GM23338 (cell line): ENCODE data around the gene CA12. TPM values are rescaled to one million over a fixed set of nuclear protein-coding genes. Genes with fewer than 3 reads are reported as not detected.

Experiments used
- ATAC-seq: fragments of 200-7000 bp; cut with Tn5 transposase; 3 replicates; pipeline ENCODE4 v1.9.1; 2020
- DNase-seq: peaks from one replicate; pipeline ENCODE4 v3.0.0-alpha.2; 2015; ENCODE audit warnings: low spot score
- H2AFZ ChIP-seq: fragments of 200-600 bp; sonication (generic); 2 replicates; pipeline ENCODE4 v1.8.0; 2016; ENCODE audit warnings: antibody characterized with exemption, mild to moderate bottlenecking, moderate library complexity
- H3F3A ChIP-seq: fragments of 200-600 bp; sonication (generic); replicated peaks from 2 replicates; pipeline ENCODE4 v1.8.0; 2017; ENCODE audit warnings: antibody characterized with exemption, mixed run types, low read depth
- H3K27ac ChIP-seq: fragments of 200-600 bp; sonication (generic); 2 replicates; pipeline ENCODE4 v1.6.1; 2016; ENCODE audit warnings: low read depth
- H3K27me3 ChIP-seq: fragments of 200-600 bp; sonication (generic); 2 replicates; pipeline ENCODE4 v1.8.0; 2016; ENCODE audit warnings: mild to moderate bottlenecking, mixed run types, moderate library complexity; ENCODE audit not compliant: insufficient read depth
- H3K36me3 ChIP-seq: fragments of 200-600 bp; sonication (generic); 2 replicates; pipeline ENCODE4 v1.8.0; 2016; ENCODE audit warnings: mild to moderate bottlenecking; ENCODE audit not compliant: insufficient read depth
- H3K4me1 ChIP-seq: fragments of 200-600 bp; sonication (generic); 2 replicates; pipeline ENCODE4 v1.8.0; 2016; ENCODE audit warnings: mild to moderate bottlenecking, moderate library complexity; ENCODE audit not compliant: insufficient read depth
- H3K4me2 ChIP-seq: fragments of 200-600 bp; sonication (generic); 2 replicates; pipeline ENCODE4 v1.7.1; 2017; ENCODE audit warnings: mixed run types
- H3K4me3 ChIP-seq: fragments of 200-600 bp; sonication (generic); 2 replicates; pipeline ENCODE4 v1.6.1; 2016; ENCODE audit warnings: mixed run types
- H3K79me2 ChIP-seq: fragments of 200-600 bp; sonication (generic); replicated peaks from 2 replicates; pipeline ENCODE4 v1.8.0; 2017; ENCODE audit warnings: mild to moderate bottlenecking; ENCODE audit not compliant: insufficient read depth
- H3K9me2 ChIP-seq: fragments of 200-600 bp; sonication (generic); 2 replicates; pipeline ENCODE4 v1.8.0; 2017; ENCODE audit not compliant: insufficient read depth
- H4K20me1 ChIP-seq: fragments of 200-600 bp; sonication (generic); replicated peaks from 2 replicates; pipeline ENCODE4 v1.8.0; 2017; ENCODE audit warnings: mild to moderate bottlenecking; ENCODE audit not compliant: insufficient read depth
- H3K27ac Mint-ChIP-seq: 2 replicates; pipeline ENCODE4 v1.8.0; 2020; ENCODE audit warnings: inconsistent platforms, mild to moderate bottlenecking, moderate library complexity, mixed read lengths
- H3K27me3 Mint-ChIP-seq: 3 replicates; pipeline ENCODE4 v1.8.0; 2022; ENCODE audit warnings: low read depth, mild to moderate bottlenecking, moderate library complexity, mixed read lengths, inconsistent platforms; ENCODE audit not compliant: insufficient read depth, poor library complexity
- H3K36me3 Mint-ChIP-seq: 3 replicates; pipeline ENCODE4 v1.8.0; 2021; ENCODE audit warnings: low read depth, mild to moderate bottlenecking, inconsistent platforms, moderate library complexity, mixed read lengths
- H3K4me1 Mint-ChIP-seq: 3 replicates; pipeline ENCODE4 v1.8.0; 2020; ENCODE audit warnings: mild to moderate bottlenecking, inconsistent platforms, mixed read lengths
- H3K4me3 Mint-ChIP-seq: 3 replicates; pipeline ENCODE4 v1.8.0; 2021; ENCODE audit warnings: moderate library complexity, mild to moderate bottlenecking, inconsistent platforms, mixed read lengths
- H3K9me3 Mint-ChIP-seq: 3 replicates; pipeline ENCODE4 v1.8.0; 2020; ENCODE audit warnings: moderate library complexity, mild to moderate bottlenecking, inconsistent platforms, mixed read lengths
- CREB1 ChIP-seq: fragments of 250-450 bp; sonication (Bioruptor Pico); IDR thresholded peaks from 2 replicates; pipeline ENCODE4 v1.5.0; 2020; ENCODE audit warnings: low read depth, mild to moderate bottlenecking, moderate library complexity
- EZH2 ChIP-seq: fragments of 200-600 bp; sonication (generic); IDR thresholded peaks from one replicate; pipeline ENCODE4 v1.8.0; 2017; ENCODE audit warnings: antibody characterized with exemption, mild to moderate bottlenecking, low read depth; ENCODE audit not compliant: unreplicated experiment
- EZH2phosphoT487 ChIP-seq: fragments of 200-600 bp; sonication (generic); IDR thresholded peaks from one replicate; pipeline ENCODE4 v1.8.1; 2018; ENCODE audit warnings: antibody characterized with exemption; ENCODE audit not compliant: unreplicated experiment
- POLR2AphosphoS5 ChIP-seq: IDR thresholded peaks from 2 replicates; pipeline ENCODE4 v1.6.1; 2016; ENCODE audit warnings: antibody characterized with exemption, low read depth
- STAT1 ChIP-seq: IDR thresholded peaks from one replicate; pipeline ENCODE4 v1.6.1; 2016; ENCODE audit warnings: antibody characterized with exemption; ENCODE audit not compliant: unreplicated experiment
- ZNF114 ChIP-seq: fragments of 250-450 bp; sonication (Bioruptor Pico); IDR thresholded peaks from 2 replicates; pipeline ENCODE4 v1.5.0; 2020; ENCODE audit warnings: mild to moderate bottlenecking, moderate library complexity
- ZNF331 ChIP-seq: fragments of 250-450 bp; sonication (Bioruptor Pico); IDR thresholded peaks from 2 replicates; pipeline ENCODE4 v1.5.0; 2020; ENCODE audit warnings: low read depth, mild to moderate bottlenecking, moderate library complexity
- polyA plus RNA-seq: library from polyadenylated mRNA; unstranded; fragments of >200 nt; fragmentation: Nextera tagmentation; extraction: Ambion mirVana; gene quantifications from 2 replicates; pipeline ENCODE4 v1.2.1, GENCODE V29; 2016
- total RNA-seq: library from RNA; depleted of rRNA; stranded (reverse); fragments of >200 nt; shearing (Covaris generic); gene quantifications from 2 replicates; pipeline ENCODE4 v1.2.3, GENCODE V29; 2014
- TF ChIP-seq, protein P1 (sequence below): fragments of 250-450 bp; sonication (Bioruptor Pico); IDR thresholded peaks from 2 replicates; pipeline ENCODE4 v1.5.0; 2020; ENCODE audit warnings: mild to moderate bottlenecking, moderate library complexity

The CA12 gene
- total and polyA plus RNA-seq, 2 experiments from 2014 or later = 2.9 to 5.2 TPM

DNA sequence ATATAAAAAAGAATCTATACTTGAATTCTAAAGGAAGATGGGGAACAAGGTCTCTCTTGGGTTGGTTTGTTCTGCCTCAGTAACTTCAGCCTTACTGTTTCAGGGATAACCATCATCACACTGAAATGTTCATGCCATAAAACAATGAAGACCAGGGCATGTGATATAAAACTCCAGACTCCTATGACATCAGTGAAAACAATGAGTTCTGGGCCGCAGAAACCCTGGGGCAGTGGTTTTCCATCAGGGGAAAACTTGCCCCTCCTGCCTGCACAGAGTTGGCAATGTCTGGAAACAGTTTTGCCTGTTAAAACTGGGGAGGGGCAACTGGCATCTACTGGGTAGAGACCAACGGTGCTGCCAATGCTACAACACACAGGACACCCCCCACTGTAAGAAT is 46.8 kb downstream of the CA12 start:
- Mint-ChIP-seq H3K36me3 (no peaks in the 10 kb centered on the region; the same call in 2 of the 3 replicates), H3K4me3 (no peak overlapping the region), H3K27ac (no peak overlapping the region), H3K27me3 (no peaks in the 10 kb centered on the region), H3K4me1 (peaks cover 16% of the 10 kb centered on the region), H3K9me3 (no peaks in the 10 kb centered on the region)
- ATAC-seq (no peak), DNase-seq (no peak)
- Histone ChIP-seq H3K4me3 (no peak overlapping the region), H3K9me2 (0 out of 2 replicates have a peak, but pooled peaks cover 8% of the 10 kb centered on the region), H3K4me1 (peaks cover 9% of the 10 kb centered on the region), H4K20me1 (no peaks in the 10 kb centered on the region), H3K27me3 (no peaks in the 10 kb centered on the region), H2AFZ (no peak overlapping the region), H3K79me2 (no peaks in the 10 kb centered on the region), H3K36me3 (no peaks in the 10 kb centered on the region), H3K27ac (no peak overlapping the region), H3K4me2 (no peak overlapping the region), H3F3A (no peaks in the 10 kb centered on the region)
- TF ChIP-seq, protein P1, sequence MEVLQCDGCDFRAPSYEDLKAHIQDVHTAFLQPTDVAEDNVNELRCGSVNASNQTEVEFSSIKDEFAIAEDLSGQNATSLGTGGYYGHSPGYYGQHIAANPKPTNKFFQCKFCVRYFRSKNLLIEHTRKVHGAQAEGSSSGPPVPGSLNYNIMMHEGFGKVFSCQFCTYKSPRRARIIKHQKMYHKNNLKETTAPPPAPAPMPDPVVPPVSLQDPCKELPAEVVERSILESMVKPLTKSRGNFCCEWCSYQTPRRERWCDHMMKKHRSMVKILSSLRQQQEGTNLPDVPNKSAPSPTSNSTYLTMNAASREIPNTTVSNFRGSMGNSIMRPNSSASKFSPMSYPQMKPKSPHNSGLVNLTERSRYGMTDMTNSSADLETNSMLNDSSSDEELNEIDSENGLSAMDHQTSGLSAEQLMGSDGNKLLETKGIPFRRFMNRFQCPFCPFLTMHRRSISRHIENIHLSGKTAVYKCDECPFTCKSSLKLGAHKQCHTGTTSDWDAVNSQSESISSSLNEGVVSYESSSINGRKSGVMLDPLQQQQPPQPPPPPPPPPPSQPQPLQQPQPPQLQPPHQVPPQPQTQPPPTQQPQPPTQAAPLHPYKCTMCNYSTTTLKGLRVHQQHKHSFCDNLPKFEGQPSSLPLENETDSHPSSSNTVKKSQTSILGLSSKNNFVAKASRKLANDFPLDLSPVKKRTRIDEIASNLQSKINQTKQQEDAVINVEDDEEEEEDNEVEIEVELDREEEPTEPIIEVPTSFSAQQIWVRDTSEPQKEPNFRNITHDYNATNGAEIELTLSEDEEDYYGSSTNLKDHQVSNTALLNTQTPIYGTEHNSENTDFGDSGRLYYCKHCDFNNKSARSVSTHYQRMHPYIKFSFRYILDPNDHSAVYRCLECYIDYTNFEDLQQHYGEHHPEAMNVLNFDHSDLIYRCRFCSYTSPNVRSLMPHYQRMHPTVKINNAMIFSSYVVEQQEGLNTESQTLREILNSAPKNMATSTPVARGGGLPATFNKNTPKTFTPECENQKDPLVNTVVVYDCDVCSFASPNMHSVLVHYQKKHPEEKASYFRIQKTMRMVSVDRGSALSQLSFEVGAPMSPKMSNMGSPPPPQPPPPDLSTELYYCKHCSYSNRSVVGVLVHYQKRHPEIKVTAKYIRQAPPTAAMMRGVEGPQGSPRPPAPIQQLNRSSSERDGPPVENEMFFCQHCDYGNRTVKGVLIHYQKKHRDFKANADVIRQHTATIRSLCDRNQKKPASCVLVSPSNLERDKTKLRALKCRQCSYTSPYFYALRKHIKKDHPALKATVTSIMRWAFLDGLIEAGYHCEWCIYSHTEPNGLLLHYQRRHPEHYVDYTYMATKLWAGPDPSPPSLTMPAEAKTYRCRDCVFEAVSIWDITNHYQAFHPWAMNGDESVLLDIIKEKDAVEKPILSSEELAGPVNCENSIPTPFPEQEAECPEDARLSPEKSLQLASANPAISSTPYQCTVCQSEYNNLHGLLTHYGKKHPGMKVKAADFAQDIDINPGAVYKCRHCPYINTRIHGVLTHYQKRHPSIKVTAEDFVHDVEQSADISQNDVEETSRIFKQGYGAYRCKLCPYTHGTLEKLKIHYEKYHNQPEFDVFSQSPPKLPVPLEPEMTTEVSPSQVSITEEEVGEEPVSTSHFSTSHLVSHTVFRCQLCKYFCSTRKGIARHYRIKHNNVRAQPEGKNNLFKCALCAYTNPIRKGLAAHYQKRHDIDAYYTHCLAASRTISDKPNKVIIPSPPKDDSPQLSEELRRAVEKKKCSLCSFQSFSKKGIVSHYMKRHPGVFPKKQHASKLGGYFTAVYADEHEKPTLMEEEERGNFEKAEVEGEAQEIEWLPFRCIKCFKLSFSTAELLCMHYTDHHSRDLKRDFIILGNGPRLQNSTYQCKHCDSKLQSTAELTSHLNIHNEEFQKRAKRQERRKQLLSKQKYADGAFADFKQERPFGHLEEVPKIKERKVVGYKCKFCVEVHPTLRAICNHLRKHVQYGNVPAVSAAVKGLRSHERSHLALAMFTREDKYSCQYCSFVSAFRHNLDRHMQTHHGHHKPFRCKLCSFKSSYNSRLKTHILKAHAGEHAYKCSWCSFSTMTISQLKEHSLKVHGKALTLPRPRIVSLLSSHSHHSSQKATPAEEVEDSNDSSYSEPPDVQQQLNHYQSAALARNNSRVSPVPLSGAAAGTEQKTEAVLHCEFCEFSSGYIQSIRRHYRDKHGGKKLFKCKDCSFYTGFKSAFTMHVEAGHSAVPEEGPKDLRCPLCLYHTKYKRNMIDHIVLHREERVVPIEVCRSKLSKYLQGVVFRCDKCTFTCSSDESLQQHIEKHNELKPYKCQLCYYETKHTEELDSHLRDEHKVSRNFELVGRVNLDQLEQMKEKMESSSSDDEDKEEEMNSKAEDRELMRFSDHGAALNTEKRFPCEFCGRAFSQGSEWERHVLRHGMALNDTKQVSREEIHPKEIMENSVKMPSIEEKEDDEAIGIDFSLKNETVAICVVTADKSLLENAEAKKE (CRISPR knock-in tag) = no peak
- TF ChIP-seq EZH2phosphoT487 (no peak), ZNF331 (CRISPR knock-in tag) (no peak), CREB1 (CRISPR knock-in tag) (no peak), EZH2 (no peak), ZNF114 (CRISPR knock-in tag) (no peak), POLR2AphosphoS5 (no peak), STAT1 (no peak)
